ENCODE data around the gene AP4M1. TPM values are rescaled to one million over a fixed set of nuclear protein-coding genes. Genes with fewer than 3 reads are reported as not detected.

Gene AP4M1
- total RNA-seq, 1 donor from 2014 or later: 15.5 TPM

DNA sequence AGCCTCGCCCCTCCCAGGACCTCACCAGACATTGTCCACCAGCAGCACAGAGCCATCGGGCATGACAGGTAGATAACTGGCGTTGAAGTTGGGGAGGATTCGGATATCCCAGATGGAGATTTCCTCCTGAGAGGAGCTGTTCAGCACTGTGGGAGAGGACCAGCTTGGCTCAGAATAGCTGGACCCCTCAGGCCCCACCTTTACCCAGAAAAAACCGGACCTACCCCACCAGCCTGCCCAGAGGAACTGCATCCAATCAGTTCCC lies 55.6 kb downstream of the AP4M1 start:
- H3K79me2 ChIP-seq (ENCODE audit: insufficient read depth, low read length): peaks cover 35% of the 10 kb centered on the region
- no peaks in the 10 kb centered on the region for H3K27me3 ChIP-seq (ENCODE audit: insufficient read depth, low read length)
- Mint-ChIP-seq H3K4me1 (ENCODE audit: low read depth, unreplicated experiment) (peaks cover 7% of the 10 kb centered on the region), H3K27ac (ENCODE audit: unreplicated experiment) (peak overlapping the region; percentile 50), H3K4me3 (ENCODE audit: unreplicated experiment) (peak overlapping the region; percentile 84), H3K36me3 (ENCODE audit: low read depth, unreplicated experiment) (peaks cover 10% of the 10 kb centered on the region), H3K27me3 (ENCODE audit: low read depth, unreplicated experiment) (peaks cover 2% of the 10 kb centered on the region), H3K9me3 (ENCODE audit: unreplicated experiment) (no peaks in the 10 kb centered on the region)
- no peak for DNase-seq (ENCODE audit: low read depth)
- peaks cover 7% of the 10 kb centered on the region for H3K4me1 ChIP-seq (ENCODE audit: insufficient read depth, low read length)
- FAIRE-seq: no peak
- H3K36me3 ChIP-seq (ENCODE audit: insufficient read depth, low read length): peaks cover 9% of the 10 kb centered on the region
- H2AFZ ChIP-seq (ENCODE audit: low read depth, low read length): no peak overlapping the region
- no peaks in the 10 kb centered on the region for H3K9me3 ChIP-seq (ENCODE audit: insufficient read depth, low read depth, low read length)
- H3K4me3 ChIP-seq (ENCODE audit: insufficient read depth, low read depth, low read length): peak overlapping the region; percentile 77
- H3K27ac ChIP-seq (ENCODE audit: low read depth, low read length): no peak overlapping the region
- peak overlapping the region; percentile 93 for H3K9ac ChIP-seq (ENCODE audit: low read length)
- H4K20me1 ChIP-seq (ENCODE audit: insufficient read depth, low read length): peaks cover 47% of the 10 kb centered on the region
- H3K4me2 ChIP-seq (ENCODE audit: low read length): peak overlapping the region; percentile 92
- TF ChIP-seq EZH2 (IDR thresholded peaks at IDR 0.05; ENCODE audit: insufficient read depth, low read length): no peak

DNA sequence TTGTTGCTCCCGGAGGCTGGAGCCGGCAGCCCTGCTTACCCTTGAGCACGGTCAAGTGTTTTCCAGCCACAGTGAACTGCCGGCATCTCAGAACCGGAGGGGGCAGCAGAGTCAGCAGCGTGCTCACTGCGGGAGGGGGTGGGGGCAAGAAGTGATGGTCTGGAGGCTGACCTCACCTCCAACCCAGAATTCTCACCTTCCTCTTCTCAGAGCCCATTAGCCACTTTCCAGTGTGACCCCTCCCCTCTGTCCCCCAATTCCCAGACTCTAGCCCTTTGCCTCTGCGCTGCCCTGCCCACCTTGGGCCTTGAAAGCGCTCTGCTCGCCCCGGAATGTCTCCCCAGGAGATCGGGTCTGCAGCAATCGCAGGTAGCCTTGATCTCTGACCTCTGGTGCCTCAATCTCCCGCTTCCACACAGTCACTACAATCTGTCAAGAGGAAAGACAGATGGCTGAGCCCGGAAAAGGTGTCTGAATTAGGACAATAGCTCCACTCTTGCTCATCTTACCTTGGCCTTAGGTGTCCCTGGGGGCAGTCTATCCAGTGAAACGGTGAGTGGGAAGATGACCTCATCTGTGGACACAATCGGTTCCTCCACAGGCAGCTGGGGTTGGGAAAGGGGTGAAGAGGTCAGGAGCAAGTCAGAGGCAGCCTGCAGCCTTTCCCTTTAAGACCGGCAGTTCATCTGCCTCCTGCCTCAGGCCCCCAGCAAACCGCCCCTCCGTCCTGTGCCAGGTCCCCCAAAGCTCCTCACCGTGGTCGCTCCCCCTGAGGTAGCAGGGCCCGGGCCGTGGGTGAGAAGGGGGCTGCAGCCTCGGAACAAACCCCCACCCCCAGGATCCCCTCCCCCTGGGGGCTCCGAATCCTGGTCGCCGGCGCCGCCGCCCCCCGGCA lies 56.1 kb downstream of the AP4M1 start:
- Histone ChIP-seq H2AFZ (ENCODE audit: low read depth, low read length) (no peak overlapping the region), H4K20me1 (ENCODE audit: insufficient read depth, low read length) (peaks cover 44% of the 10 kb centered on the region), H3K4me3 (ENCODE audit: insufficient read depth, low read depth, low read length) (peak overlapping the region; percentile 77), H3K36me3 (ENCODE audit: insufficient read depth, low read length) (peaks cover 9% of the 10 kb centered on the region), H3K9ac (ENCODE audit: low read length) (peak overlapping the region; percentile 93), H3K27me3 (ENCODE audit: insufficient read depth, low read length) (no peaks in the 10 kb centered on the region), H3K4me1 (ENCODE audit: insufficient read depth, low read length) (peaks cover 7% of the 10 kb centered on the region), H3K27ac (ENCODE audit: low read depth, low read length) (no peak overlapping the region), H3K9me3 (ENCODE audit: insufficient read depth, low read depth, low read length) (no peaks in the 10 kb centered on the region), H3K79me2 (ENCODE audit: insufficient read depth, low read length) (peaks cover 35% of the 10 kb centered on the region), H3K4me2 (ENCODE audit: low read length) (peak overlapping the region; percentile 92)
- no peaks in the 10 kb centered on the region for H3K9me3 Mint-ChIP-seq (ENCODE audit: unreplicated experiment)
- peaks cover 2% of the 10 kb centered on the region for H3K27me3 Mint-ChIP-seq (ENCODE audit: low read depth, unreplicated experiment)
- DNase-seq (ENCODE audit: low read depth) (peak; percentile 22), FAIRE-seq (no peak)
- peak overlapping the region; percentile 50 for H3K27ac Mint-ChIP-seq (ENCODE audit: unreplicated experiment)
- peaks cover 8% of the 10 kb centered on the region for H3K36me3 Mint-ChIP-seq (ENCODE audit: low read depth, unreplicated experiment)
- H3K4me3 Mint-ChIP-seq (ENCODE audit: unreplicated experiment): peak overlapping the region; percentile 84
- TF ChIP-seq, protein P1, sequence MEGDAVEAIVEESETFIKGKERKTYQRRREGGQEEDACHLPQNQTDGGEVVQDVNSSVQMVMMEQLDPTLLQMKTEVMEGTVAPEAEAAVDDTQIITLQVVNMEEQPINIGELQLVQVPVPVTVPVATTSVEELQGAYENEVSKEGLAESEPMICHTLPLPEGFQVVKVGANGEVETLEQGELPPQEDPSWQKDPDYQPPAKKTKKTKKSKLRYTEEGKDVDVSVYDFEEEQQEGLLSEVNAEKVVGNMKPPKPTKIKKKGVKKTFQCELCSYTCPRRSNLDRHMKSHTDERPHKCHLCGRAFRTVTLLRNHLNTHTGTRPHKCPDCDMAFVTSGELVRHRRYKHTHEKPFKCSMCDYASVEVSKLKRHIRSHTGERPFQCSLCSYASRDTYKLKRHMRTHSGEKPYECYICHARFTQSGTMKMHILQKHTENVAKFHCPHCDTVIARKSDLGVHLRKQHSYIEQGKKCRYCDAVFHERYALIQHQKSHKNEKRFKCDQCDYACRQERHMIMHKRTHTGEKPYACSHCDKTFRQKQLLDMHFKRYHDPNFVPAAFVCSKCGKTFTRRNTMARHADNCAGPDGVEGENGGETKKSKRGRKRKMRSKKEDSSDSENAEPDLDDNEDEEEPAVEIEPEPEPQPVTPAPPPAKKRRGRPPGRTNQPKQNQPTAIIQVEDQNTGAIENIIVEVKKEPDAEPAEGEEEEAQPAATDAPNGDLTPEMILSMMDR (IDR thresholded peaks at IDR 0.05; ENCODE audit: insufficient read depth, low read depth, low read length): no peak
- no peak for TF ChIP-seq EZH2 (IDR thresholded peaks at IDR 0.05; ENCODE audit: insufficient read depth, low read length)
- peaks cover 7% of the 10 kb centered on the region for H3K4me1 Mint-ChIP-seq (ENCODE audit: low read depth, unreplicated experiment)

Small RNA genes within 50 kb of the gene (microRNA-seq; reads per million reads assigned to microRNA genes)
- gene MIR106B: 4,538 reads per million, percentile 92 among the genes with 10 or more reads in this experiment
- gene MIR25: 677 reads per million, percentile 80 among the genes with 10 or more reads in this experiment
- 1.6 reads per million for gene MIR4658
- 14,930 reads per million, percentile 97 among the genes with 10 or more reads in this experiment for gene MIR93

Other genes with a start within 250 kb of the AP4M1 start
- not detected in 2 replicates for gene OR2AE1, start 224.6 kb upstream of the AP4M1 start, total RNA-seq
- 4.1 and 4.6 TPM in 2 replicates for gene TRIM4, start 182.1 kb upstream of the AP4M1 start, total RNA-seq
- not detected in 2 replicates for gene GJC3, start 172.0 kb upstream of the AP4M1 start, total RNA-seq
- not detected in 2 replicates for gene AZGP1, start 125.6 kb upstream of the AP4M1 start, total RNA-seq
- gene ZKSCAN1, start 86.0 kb upstream of the AP4M1 start, total RNA-seq: 70.3 and 70.8 TPM in 2 replicates
- 10.1 and 11.1 TPM in 2 replicates for gene ZSCAN21, start 51.9 kb upstream of the AP4M1 start, total RNA-seq
- 24.0 TPM in 2 replicates for gene ZNF3, start 19.9 kb upstream of the AP4M1 start, total RNA-seq
- gene COPS6, start 12.7 kb upstream of the AP4M1 start, total RNA-seq: 87.9 and 95.3 TPM in 2 replicates
- gene MCM7, start 246 bp upstream of the AP4M1 start, total RNA-seq: 39.7 and 55.2 TPM in 2 replicates
- gene TAF6, start 17.7 kb downstream of the AP4M1 start, total RNA-seq: 35.7 and 47.0 TPM in 2 replicates
- gene CNPY4, start 18.0 kb downstream of the AP4M1 start, total RNA-seq: 16.4 and 18.5 TPM in 2 replicates
- gene MBLAC1, start 25.3 kb downstream of the AP4M1 start, total RNA-seq: 2.3 and 2.7 TPM in 2 replicates
- 59.9 and 62.7 TPM in 2 replicates for gene LAMTOR4, start 47.3 kb downstream of the AP4M1 start, total RNA-seq
- gene TRAPPC14, start 57.1 kb downstream of the AP4M1 start, total RNA-seq: 18.7 and 19.5 TPM in 2 replicates
- 3.1 and 3.4 TPM in 2 replicates for gene GAL3ST4, start 67.0 kb downstream of the AP4M1 start, total RNA-seq
- gene GPC2, start 75.7 kb downstream of the AP4M1 start, total RNA-seq: 6.5 and 7.6 TPM in 2 replicates
- gene STAG3, start 76.3 kb downstream of the AP4M1 start, total RNA-seq: 0.34 and 0.36 TPM in 2 replicates
- gene PVRIG, start 118.3 kb downstream of the AP4M1 start, total RNA-seq: not detected in 2 replicates
- not detected in 2 replicates for gene SPDYE3, start 206.1 kb downstream of the AP4M1 start, total RNA-seq

All from astrocyte (in vitro differentiated cells and primary cell).